IPS-NIHi7 (cell line): ENCODE data around the gene KCNT1.

Experiments used
- DNase-seq: peaks from one replicate; pipeline ENCODE4 v3.0.0; 2012; ENCODE audit warnings: mixed read lengths; ENCODE audit errors: extremely low spot score

Gene KCNT1

DNA sequence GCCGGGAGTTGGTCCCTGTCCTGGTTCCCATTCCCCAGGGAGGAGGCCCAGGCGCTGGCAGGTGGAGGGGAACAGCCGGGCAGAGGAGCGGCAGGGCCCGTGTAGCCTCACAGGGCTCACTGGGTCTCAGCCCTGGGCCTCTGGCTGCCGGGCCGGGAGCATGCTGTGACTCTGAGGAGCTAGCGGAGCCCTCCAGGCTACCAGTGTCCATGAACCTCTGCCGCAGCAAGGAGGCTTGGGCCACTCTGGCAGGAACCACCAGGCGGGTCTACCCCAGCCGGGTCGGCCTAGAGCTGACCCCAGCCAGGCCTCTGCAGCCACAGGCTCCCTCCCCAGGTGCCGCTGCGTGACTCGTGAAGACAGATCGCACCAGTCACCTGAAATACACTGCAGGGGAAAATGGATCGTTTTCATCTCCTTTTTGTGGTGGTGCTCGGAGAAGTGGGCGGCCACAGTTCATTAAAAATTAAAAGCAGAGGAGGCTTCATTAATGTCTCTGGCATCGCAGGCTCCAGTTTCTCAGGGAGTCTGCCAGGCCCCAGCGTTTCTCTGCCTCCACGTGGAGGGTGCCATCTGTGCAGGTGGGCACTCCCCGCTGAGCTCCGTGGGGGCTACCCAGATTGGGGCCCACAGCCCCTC lies 43.8 kb downstream of the KCNT1 start:
- DNase-seq: no peak

- DNase-seq: no peak
Observed at GRCh38 chr9:135746565-135746964, 44.6 kb downstream of the KCNT1 start.

DNA sequence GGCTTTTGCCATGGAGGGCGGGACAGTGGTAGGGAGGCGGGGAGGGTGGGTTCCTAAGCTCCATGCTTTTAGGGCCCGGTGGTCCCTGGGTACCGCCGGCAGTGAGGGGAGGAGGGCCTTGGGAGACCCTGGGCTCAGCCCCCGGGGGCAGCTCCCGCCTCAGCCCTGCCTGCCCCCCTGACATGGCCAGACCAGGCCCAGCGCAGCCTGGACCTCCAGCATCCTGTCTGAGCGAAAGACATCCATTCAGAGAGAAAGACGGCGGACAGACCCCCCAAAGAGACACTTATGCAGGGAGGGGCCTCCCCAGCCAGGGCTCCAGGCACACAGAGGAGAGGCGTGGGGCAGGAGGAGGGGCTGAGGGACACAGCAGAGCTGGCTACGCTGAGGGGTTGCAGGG lies 45.3 kb downstream of the KCNT1 start:
- no peak for DNase-seq

DNA sequence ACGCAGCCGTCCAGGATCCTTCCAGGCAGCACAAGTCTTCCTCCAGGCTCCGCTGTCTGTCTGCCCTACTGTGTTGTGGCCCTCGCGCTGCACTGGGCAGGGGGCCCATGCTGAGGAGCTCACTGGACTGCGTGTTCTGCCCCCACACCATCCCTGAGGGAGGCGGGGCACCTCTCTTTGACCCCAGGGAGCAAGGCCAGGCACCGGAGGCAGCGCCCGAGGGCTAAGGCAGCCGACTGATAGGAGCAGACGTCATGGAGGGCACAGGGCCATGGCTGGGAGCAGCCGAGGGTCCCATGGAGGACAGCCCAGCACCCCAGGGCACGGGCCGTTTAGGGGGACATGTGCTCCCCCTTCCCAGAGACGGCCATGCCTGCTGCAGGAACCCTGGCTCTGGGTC lies 46.7 kb downstream of the KCNT1 start:
- no peak for DNase-seq

DNA sequence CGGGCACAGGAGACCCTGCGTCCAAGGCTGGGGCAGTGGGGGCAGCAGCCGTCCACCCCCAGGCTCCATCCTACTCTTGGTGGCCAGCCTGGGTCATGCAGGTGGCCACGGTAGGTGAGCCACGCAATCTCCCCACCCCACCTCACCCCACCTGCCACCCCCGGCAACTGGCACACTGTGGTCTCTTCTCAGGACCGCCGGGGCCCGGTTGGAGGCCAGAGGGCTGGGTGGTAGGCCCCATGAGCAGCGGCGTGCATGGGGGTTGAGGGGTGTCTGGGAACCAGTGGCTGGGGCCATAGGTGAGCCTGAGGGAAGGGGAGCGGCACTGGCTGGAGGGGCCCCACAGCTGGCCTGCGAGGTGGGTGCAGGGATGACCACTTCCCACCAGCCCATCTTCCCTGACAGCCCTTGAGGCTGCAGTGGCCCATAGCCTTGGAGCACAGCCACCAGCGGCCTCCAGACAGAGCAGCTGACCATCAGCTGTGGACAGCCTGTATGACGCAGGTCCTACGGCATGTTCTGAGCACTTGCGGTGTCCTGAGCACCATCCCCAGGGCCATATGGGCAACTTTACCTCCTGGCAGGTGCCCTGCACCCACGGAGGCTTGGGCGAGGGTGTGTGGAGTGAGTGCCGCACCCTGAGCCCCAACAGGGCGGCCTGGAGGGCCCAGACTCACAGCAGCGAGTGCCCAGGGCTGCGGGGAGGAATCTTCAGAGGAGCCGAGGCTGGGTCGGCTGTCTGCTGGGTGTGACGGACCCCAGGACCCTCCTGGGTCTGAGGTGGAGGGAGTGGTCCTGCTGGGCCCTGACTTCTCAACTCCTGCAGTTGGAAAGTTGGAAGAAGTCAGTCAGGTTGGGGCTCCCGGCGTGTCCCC lies 47.4 kb downstream of the KCNT1 start:
- no peak for DNase-seq

GRCh38 chr9:135750786-135751185 lies 48.8 kb downstream of the KCNT1 start:
- DNase-seq: no peak

- DNase-seq: no peak
Observed at GRCh38 chr9:135751501-135751900, 49.5 kb downstream of the KCNT1 start.

- DNase-seq: no peak
Observed at GRCh38 chr9:135752281-135753204, 50.6 kb downstream of the KCNT1 start.

DNA sequence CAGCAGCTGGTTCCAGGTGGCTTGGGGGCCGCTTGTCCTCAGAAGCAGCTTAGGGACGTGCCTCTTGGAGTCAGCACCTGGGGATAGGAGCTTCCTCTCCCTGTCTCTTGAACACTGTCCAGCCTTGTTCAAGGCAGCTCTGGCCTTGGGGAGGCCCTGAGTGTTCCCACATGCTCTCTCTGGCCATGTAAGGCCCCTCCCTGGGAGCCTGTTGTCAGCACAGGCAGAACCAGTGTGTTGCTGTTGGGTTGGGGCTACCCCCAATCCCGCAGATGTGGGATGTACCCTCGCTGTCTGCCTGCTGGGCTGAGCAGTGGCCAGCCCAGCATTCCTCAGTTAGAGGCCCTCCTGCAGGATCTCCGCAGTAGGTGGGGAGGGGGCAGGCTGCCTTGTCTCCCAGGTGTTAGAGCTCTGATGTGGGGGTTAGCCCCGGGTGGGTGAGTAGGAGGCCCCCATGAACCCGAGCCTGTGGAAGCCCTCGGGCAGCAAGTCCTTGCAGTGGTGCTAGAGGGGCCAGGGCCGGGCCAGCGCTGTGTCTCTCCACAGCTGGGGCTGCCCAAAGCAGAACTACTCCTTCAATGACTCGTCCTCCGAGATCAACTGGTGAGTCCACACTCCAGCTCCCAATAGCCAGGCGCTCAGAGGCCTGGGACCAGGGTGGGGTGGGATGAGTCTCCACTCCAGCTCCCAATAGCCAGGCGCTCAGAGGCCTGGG lies 51.6 kb downstream of the KCNT1 start:
- no peak for DNase-seq

GRCh38 chr9:135756576-135756975 lies 54.6 kb downstream of the KCNT1 start:
- DNase-seq: no peak

GRCh38 chr9:135757356-135757755 lies 55.4 kb downstream of the KCNT1 start:
- DNase-seq: no peak

GRCh38 chr9:135758056-135758455 lies 56.1 kb downstream of the KCNT1 start:
- DNase-seq: no peak

DNA sequence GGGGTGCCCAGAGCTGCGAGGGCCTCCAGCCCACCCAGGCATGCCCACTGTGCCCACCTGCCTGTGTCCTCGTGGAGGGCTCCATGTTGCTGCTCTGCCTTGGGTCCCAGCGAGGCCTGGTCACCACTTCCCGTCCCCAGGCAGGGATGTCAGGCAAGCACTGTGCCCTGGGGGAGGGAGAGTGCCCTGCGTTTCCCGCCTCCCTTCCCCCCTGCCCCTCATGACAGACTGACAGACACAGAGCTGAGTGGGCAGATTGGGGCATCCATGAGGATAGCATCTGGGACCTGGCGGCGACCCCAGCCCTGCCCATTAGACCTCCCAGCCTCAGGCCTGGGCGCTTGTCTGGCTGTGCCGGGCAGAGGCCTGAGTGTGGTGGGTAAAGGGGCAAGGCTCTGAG lies 56.9 kb downstream of the KCNT1 start:
- DNase-seq: no peak

GRCh38 chr9:135759676-135760300 lies 57.8 kb downstream of the KCNT1 start:
- no peak for DNase-seq

GRCh38 chr9:135760465-135760864 lies 58.5 kb downstream of the KCNT1 start:
- no peak for DNase-seq

- DNase-seq: no peak
Observed at GRCh38 chr9:135761150-135761844, 59.3 kb downstream of the KCNT1 start.

- no peak for DNase-seq
Observed at GRCh38 chr9:135761845-135762168, 59.8 kb downstream of the KCNT1 start.

- no peak for DNase-seq
Observed at GRCh38 chr9:135762921-135763320, 60.9 kb downstream of the KCNT1 start.

- no peak for DNase-seq
Observed at GRCh38 chr9:135763716-135764446, 61.9 kb downstream of the KCNT1 start.

DNA sequence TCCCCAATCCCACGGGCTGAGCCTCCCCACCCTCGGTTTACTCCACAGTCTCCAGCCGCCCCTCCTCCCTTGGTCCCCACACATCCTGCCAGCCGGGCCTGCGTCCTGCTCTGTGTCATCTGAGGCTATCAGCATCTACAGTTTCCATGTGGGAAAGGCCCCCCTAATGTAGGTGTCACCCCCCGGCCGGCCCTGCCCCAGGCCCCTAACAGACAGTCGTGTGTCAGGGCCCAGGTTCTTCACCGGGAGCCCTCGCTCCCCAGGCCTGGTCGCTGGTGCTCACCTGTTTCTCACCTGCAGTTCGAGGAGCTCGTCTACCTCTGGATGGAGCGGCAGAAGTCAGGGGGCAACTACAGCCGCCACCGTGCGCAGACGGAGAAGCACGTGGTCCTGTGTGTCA lies 62.7 kb downstream of the KCNT1 start:
- no peak for DNase-seq
